Activated CD8-positive, alpha-beta memory T cell treated with anti-CD3 and anti-CD28 coated beads, Interleukin-2, amount 50 U/mL, for 4 hours (primary cell): ENCODE results near the gene ETNK2.

ENCODE experiments used
- DNase-seq: peaks from one replicate; pipeline ENCODE4 v3.0.0-alpha.2; 2020

The ETNK2 gene

DNA sequence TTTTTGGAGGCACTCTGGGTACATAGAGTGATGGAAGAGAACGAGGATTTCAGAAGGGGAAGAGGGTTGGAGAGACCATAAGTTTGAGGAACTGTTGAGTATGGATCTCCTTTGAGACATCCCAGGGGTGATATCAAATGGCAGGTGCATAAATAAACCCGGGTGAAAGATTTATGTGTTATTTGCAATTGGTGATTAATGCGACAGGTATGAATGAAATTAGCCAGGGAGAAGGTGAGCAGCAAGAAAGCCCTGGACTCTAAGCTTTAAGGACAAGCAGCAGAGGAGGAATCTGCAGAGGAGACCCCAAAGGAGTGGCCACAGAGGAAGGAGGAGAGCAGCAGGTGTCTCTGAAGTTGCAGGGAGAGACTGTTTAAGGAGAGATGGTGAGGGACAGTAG, 23.1 kb upstream of the ETNK2 start:
- DNase-seq, result no peak

DNA sequence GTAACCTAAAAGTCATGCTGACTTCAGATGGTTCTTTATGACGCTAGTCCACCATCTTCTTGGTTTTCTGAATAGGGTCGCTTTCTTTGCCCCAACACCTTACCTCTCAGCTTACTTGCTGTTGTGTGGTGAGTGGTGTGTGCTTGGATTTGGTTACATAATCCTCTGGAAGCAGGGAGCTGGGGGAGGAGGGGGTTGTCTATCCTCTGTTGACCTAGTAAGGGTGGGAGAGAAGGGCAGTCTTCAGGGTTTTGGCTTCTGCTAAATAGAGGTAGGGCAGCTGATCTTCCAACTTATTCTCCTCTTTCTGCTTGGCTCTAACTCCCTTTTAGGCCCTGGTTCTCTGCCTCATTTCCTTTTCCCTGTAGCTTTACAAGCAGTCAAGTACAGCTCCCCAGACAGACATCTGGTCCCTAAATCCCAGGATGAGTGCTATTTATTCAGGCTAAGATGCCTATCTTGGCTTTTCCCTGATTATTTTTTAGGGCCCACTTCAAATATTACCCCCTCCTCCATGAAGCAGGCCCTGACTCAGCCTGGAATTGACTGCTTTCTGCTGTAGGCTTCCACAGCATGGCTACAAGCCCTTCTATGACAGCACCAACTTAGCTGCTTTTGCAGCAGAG, 20.7 kb upstream of the ETNK2 start:
- no peak for DNase-seq

DNA sequence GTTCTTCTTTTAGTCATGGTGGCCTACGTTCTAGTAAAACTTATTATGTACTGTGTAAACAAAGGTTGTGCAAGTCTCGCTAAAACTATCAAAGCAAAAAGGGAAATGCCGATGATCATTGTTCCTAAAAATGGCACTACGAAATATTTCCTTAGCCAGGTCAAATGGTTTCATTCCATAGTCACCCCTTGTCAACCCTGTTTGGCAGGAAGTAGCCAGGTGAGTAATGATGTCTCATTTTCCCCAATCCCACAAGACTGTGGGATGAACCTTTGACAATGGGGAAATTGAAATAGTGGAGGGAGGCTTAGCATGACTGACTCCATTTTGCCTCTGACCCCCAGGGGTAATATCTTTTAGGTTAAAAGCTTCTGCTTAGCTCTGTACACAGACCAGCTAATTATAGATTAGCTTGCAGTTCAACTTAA, 19.9 kb upstream of the ETNK2 start:
- DNase-seq, result no peak

DNA sequence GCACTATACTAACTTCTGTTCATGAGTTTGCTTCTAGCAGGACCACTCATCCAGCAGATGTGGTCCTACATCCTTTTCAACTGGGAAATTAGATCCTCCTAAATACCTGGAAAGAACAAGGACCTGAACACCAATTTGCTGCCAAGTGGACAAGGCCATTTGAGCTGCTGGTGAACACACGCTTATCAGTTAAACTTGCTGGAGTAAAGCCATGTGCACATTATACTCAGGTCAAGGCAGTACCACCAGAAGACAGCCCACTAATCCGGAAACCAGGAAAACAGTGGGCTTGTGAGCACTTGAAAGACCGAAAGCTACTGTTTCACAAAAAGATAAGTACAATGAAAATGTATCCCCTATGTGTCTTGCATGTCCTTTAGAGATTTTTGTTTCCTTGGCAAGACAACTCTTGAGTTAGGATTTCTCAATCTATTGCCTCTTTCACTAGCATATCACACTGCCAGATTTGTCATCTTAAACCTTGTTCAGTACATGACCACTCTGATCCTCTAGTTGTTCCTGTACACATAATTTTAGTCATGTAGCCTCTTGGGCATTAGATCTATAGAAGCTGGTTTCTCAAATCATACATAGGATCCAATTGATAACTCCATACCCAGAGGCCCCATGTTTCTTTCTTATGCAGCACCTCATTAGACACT, 18.8 kb upstream of the ETNK2 start:
- no peak for DNase-seq

DNA sequence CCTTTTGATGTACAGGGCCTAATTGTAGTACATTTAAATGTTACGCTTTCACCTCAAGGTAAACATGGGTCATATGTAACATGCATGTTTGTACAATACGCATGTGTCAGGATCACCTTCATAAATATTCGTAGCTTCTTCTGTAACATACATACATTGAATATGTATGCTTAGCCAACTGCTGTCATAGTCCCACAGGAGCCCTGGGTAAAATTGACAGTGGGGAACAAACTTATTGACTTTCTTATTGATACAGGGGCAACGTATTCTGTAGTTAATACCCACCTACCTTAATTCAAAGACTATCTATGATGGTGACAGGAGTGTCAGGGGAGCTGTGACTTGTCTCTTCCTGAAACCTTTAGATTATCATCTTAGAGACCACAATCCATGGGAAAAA, 18.0 kb upstream of the ETNK2 start:
- DNase-seq, result no peak

DNA sequence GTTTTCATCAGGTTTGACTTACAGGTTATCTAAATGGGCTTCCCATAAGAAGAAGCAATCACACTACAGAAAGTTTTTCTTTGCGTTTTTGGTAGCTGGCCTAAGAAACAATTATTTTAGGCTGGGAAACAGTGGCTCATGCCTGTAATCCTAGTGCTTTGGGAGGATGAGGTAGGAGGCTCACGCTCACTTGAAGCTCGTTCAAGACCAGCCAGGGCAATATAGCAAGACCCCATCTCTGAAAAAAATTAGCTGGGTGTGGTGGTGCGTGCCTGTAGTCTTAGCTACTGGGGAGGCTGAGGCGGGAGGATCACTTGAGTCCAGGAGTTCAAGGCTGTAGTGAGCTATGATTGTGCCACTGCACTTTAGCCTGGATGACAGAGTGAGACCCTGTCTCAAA, 15.9 kb upstream of the ETNK2 start:
- no peak for DNase-seq

DNA sequence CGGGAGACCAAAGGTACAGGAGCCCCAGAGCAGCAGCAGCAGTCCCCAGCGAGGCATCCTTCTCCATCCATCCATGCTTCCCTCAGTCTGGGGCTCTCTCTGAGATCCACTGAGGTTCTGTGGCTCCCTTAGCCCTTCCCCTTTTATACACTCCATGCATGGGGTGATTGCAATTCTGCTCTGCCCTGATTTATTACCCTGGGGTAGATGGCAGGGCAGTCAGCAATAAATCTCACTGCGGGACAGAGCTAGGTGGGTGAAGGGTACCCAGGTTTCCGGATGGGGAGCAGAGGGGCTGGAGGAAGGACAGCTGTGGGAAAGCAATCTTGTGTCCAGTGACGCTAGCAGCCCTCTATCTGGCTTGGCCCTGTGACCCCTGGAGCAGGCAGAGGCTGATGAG, 14.4 kb upstream of the ETNK2 start, which contains the start of gene REN:
REN (minus strand) TSS at position 119 of the 400 bp plus-strand sequence; CDS start at position 75, 44 bp downstream.
- no peak for DNase-seq

DNA sequence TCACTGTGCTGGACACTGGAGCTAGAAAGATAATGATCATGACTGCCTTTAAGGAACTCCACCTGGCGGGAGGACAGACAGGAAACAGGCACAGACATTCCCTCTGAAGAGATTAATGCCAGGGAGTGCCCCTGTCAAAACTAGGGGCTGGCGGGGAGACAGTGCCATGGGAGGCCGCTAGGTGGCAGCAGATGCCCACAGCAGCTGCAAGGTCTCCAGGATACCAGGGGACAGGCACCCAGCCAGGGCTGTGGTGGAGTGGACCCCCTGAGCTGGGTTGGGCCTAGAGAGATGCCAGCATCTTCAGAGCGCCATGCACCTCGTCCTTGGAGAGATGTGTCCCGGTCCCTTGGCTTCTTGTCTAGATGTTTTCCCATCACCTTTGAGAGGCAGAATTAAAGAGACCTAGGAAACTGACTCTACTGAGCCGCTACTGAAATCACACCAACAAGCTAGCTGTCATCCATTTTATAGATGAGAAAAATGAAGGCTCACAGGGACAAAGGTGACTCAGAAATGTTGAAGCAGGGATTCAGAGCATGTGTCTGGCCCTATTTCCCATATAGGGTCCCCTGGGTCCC, 10.7 kb upstream of the ETNK2 start:
- peak; percentile 84 for DNase-seq

DNA sequence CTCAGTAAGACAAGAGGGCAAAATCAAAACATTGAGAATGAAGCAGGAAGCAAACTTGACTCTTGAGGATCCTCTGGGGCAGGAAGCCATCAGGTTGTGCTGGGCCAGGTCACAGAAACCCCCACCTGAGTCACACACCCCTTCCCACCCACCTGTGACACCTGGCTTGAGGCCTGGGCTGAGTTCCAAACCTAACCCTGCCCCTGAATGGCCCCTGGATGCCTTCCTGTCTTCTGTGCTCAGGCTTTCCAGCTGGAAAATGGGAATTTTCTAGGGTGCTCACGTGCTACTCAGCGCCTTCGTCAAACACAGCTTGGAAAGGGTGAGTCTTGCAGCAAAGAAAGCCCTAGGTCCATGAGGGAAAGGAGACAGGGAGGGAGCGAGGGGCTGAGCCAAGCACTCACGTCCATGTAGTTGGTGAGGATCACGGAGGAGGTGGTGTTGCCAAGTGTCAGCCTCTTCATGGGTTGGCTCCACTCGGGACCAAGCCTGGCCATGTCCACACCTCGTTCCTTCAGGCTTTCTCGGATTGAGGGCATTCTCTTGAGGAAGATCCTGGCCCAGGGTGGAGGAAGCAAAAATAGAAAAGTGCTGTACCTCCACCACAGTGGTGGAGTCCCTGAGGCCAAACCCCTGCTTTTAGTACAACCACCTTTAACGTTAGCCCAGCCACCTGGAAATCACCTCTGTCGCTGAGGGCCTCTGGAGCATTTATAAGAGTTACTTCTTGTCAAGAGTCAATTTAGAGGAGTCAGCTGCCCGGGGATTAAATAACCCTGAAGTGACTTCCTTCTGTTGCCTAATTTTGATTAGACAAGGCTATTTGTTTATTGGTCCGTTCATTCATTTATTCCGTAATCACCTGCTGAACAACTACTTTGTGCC, 10.0 kb upstream of the ETNK2 start:
- no peak for DNase-seq

DNA sequence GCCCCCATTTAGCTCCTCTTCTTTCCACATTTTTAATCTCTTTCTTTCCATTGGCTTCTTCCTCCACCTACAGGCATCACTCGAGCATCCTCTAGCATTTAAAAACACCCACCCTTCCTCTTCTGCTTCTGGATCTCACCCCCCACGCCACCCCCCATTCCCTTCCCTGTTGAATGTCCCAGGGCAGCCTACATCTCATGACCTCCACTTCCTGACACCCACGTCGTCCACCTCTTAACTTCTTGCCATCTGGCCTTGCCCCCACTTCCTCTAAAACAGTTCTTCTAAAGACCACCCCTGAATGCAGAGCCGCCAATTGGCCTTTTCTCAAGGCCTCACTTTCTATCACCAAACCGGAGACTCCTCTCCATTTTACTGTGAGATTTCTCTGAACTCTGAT, 6.1 kb upstream of the ETNK2 start:
- no peak for DNase-seq

DNA sequence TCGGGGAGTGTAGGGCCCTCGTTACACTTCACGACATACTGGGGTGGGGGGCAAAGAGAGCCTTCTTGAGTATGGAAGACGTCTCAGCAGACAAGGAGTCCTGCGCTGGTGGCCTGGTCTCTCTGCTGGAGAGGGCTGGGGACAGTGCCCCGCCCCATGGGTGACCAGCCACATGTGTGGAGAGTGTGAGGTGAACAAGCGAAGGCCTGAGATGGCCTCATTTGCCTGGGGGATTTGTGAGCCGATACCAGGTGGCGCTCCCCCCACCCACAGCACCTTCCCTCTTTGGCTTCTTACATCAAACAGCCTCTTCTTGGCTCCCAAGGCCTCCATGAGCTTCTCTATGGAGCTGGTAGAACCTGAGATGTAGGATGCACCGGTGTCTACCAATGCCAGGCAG, 4.0 kb upstream of the ETNK2 start:
- DNase-seq, result no peak

DNA sequence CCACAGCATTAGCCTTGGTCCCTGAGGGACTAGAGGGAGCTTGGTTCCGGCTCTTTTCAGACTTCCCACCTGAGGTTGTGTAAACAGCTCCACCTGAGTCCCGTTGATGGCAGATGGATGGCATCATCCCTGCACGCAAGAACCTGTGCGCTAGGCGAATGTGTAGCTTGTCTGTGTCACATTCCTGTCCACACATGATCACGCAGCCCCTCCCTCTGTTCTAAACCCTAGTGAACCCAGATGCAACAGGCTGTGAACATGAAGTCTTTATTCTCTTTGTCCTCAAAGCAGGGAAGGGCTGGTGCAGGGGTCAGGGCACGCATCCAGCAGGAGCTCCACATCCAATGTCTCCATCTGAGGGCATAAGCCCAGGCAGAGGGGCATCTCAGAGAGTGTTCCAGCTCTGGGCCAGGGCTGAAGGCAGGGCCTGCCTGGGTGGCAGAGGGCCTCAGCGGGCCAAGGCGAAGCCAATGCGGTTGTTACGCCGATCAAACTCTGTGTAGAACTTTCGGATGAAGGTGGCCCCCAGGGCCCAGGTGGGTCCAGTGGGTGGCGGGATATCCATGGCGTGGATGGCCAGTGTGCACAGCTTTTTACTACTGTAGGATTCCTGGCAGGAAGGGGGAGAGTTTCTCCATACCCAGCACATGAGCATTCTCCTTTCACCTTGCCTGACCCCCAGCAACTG, 2.9 kb upstream of the ETNK2 start:
- no peak for DNase-seq

DNA sequence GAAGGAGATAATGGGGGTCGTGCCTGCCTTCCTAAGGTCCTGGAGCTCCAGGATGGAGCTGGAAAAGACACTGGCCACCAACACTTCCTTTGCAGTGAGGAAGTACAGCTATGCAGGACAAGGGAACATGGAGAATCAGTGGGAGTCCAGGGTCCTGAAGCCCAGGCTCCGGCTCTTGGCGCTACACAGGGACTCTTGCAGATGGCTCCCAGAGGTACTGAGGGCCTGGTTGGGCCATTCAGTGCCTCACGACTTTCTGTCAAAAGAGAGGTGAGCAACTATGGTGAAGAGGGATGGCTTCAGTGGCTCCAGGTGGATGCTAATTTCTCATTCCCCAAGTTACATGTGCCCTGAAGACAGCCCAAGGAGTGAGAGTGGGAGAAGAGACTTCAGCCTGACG, 1.8 kb upstream of the ETNK2 start:
- DNase-seq, result no peak

DNA sequence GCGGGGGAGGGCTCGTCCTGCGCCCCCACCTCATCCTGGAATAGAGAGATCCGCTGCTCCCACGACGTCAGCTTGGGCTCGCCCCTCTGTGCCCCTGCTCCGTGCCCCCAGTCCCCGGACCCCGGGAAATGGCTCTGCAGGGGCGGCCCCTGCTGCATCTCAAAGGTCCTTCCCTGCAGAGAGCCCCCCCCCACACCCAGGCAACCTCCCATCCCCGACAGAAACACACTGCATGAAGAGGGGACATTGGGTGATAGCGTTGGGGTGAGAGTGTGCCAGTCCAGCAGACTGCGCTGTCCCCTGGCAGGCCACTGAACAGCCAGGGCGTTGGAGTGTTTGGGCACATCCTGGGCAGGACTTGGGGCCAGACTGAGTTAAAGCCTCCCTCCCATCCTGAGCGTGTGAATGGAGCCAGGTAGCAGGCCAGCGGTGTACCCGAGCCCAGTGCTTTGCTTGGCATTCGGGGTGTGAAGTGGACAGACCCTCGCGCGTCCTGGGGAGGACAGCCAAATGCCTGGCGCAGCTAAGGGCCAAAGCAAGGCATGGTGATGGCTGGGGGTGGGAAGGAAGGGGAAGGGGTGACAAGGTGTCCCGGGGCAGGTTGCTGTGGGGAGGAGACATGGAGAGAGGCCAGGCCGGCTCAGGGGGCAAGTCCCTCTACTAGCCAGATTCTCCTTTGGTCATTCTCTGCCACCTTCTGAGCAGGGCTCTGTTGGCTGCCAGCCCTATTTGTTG, 633 bp upstream of the ETNK2 start:
- no peak for DNase-seq

DNA sequence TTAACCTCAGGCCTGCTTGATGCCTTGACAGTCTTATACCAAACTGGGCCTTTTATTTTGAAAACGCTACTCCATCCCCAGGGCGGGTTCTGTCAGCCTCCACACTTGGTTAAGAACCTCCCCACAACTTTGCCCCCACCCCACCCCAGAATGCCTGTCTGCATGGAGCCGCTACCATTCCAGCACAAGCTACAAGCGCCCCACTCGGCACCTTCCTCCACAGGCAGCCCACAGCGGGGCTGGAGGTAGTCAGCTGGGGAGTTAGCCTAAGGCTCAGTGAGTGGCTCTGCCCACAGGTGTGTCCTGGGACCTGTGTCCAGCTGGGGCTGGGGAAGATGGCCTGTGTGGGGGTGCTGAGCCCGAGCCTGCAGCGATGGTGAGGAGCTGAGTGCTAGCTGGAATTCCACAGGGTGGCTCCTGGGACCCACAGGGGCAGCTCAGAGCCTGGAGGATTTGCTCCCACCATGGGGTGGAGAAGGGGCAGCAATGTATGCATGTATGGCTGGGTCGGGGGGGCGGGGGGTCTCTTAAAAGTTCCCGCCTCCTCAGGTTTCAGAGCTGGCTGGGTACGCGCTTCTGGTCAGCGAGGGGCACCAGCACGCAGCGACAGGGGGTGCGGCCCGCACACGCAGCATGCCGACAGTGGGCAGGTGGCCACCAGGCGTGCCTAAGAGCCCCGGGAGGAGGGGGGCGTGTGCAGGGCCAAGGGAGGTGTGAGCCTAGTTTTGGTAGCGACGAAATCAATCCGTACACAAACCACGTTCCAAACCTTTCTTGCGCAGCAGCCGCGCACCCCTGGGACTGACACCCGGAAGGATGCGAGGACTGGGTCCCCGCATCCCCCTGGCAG, 917 bp downstream of the ETNK2 start:
- no peak for DNase-seq

DNA sequence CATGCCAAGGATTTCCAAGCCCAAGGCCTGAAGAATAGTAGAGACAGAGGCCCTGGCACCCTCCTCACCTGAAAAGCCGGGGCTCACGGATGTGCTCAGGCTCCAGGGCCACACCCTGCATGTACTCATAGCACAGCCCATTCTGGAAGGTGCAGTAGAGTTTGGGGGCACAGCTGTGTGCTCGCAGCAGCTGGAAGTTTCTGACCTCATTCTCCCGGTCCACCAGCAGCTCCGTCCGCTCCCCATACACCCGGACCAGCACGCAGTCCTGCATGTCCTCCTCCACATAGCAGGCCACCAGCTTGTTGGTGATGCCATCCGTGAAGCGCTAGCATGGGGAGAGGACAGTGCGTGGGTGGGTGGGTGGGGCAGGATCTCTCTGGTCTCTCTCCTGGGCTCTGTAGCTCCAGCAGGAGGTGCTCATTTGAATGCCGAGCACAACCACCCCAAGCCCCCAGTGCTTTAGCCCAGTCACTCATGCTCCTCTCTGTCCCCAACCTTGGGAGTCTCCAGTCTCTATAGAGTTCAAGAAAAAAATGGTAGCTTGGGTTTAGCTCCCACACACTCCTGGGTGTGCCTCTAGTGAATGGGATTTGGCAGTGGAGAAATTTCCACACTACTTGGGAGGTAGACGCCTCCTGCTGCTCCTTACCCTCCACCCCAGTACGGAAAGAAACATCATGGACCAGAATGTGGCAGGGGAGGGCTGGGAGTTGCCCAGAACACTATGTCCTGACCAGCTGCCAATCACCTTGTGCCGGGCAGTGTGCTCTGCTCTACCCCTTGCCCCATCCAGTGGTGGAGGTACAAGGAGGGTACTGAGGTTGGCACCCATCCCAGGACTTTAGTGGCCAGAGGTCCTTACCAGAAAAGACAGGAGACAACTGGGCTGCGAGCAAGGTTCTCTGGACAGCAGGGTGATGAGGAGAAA, 1.9 kb downstream of the ETNK2 start:
- DNase-seq, result no peak

DNA sequence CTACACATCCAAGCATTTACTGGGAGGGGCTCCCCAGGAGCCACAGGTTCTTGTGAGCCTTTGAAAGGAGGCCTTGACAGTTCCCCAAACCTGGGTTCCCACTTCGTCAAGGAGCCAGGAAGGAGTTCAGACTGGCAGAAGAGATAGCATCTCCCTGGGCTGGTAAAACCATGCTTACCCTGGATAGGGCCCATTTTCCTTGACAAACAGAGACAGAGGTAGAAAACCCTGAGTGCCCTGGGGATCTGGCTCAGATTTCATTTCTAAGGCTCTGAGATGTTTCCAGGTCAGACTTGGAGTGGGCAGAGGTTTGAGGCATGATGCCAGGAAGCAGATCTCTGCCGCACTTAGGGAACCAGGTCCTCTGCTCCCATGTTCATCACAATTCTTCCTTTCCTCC, 2.7 kb downstream of the ETNK2 start:
- DNase-seq, result no peak

DNA sequence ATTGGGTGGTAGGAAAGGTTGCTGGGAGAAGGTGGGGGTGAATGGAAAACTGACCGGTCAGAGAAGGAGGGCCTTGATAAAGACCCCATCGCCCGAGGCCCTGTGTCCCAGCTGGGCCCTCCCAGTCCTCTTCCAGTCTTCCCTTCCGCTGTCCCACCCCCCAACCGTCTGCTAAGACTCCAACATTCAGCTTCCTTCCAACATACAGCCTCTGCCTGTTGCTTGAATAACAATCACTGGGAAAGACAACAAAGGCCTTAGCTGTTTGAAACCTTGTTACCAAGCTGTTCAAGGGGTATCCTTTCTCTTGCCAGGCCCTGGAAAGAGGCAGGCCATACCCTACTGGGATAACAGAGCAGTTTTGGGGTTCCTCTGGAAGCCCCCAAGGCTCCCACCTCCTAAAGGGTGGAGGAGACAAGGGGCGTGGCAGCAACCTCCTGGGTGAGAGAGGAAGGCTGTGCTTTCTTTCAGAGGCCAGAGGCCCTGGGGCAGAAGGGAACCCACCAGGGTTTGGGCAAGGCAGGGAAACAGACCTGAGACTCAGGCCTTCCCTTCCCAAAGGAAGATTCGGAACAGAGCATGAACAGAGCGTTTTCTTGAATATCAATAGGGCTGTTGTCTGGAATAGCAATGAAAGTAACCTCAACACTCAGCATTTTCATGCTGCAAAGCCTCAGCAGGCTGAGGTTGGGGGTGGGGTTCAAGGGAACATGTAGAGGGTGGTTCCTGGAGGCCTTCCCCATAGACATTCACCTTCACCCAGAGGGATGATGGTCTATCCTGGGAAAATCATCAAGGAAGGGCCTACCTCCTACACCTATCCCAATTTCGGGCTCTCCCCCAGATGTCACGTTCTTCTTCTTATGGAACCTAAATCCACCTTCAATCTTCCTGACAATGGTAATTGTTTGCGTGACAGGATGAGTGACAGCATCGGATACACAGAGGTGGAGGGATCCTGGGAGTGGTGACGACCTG, 4.1 kb downstream of the ETNK2 start:
- DNase-seq, result no peak

DNA sequence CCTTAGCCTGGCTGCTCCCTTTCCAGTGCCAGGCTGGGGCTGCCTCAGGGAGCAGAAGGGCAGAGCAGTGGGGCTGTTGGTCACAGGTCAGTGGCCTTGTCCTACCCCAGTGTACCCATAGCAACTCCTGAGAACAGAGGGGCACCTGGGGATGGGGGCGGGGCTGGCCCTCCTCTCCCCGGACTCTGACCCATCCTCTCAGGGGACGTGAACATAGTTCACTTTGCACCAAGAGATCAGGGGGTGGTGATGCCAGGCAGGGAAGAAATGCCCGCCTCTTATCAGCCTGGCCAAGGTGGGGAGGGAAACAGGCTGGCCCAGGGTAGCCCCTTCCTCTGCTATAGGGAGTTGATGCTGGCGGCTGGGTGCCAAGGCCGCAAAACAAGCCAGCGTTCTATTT, 4.9 kb downstream of the ETNK2 start:
- DNase-seq, result no peak
